Activated CD4-positive, alpha-beta T cell treated with anti-CD3 and anti-CD28 coated beads, Interleukin-2, amount 10 ng/mL, durations not matched to agents 24 days and 14 days (primary cell): ENCODE data around the gene AGPAT3. TPM values are rescaled to one million over a fixed set of nuclear protein-coding genes. Genes with fewer than 3 reads are reported as not detected.

Experiments used
- DNase-seq: peaks from one replicate; pipeline ENCODE4 v3.0.0; 2022
- H3K27ac Mint-ChIP-seq: one replicate; pipeline ENCODE4 v1.8.0; 2022; ENCODE audit warnings: mild to moderate bottlenecking, mixed read lengths
- H3K27me3 Mint-ChIP-seq: one replicate; pipeline ENCODE4 v1.8.0; 2022; ENCODE audit warnings: mixed read lengths
- H3K36me3 Mint-ChIP-seq: one replicate; pipeline ENCODE4 v1.8.0; 2022; ENCODE audit warnings: low read depth, mild to moderate bottlenecking, mixed read lengths
- H3K4me1 Mint-ChIP-seq: one replicate; pipeline ENCODE4 v1.8.0; 2021; ENCODE audit warnings: mixed read lengths
- H3K4me3 Mint-ChIP-seq: one replicate; pipeline ENCODE4 v1.8.0; 2022; ENCODE audit warnings: mild to moderate bottlenecking, moderate library complexity, mixed read lengths
- H3K9me3 Mint-ChIP-seq: one replicate; pipeline ENCODE4 v1.8.0; 2021; ENCODE audit warnings: mixed read lengths
- intact Hi-C: fragments of 100-400 bp; cut with micrococcal nuclease; formaldehyde crosslinking; loops from one replicate; pipeline ENCODE4 v1.15.1; 2023
- total RNA-seq: library from RNA; stranded (reverse); gene quantifications from 2 replicates; pipeline ENCODE4 v1.2.3, GENCODE V29; 2022

Gene AGPAT3
- total RNA-seq, 1 donor from 2014 or later = 127 TPM

- Mint-ChIP-seq H3K27me3 (no peaks in the 10 kb centered on the region), H3K4me3 (no peak overlapping the region), H3K36me3 (peaks cover 34% of the 10 kb centered on the region), H3K27ac (no peak overlapping the region), H3K4me1 (peaks cover 5% of the 10 kb centered on the region), H3K9me3 (no peaks in the 10 kb centered on the region)
- no peak for DNase-seq
- intact Hi-C loops = no loop called here
Measured at GRCh38 chr21:43972850-43973633, 108.0 kb downstream of the AGPAT3 start.

- no peak overlapping the region for H3K4me3 Mint-ChIP-seq
- DNase-seq = no peak
- H3K27ac Mint-ChIP-seq = no peak overlapping the region
- H3K9me3 Mint-ChIP-seq = no peaks in the 10 kb centered on the region
- intact Hi-C loops = no loop called here
- H3K27me3 Mint-ChIP-seq = no peaks in the 10 kb centered on the region
- H3K4me1 Mint-ChIP-seq = peaks cover 5% of the 10 kb centered on the region
- peaks cover 37% of the 10 kb centered on the region for H3K36me3 Mint-ChIP-seq
Measured at GRCh38 chr21:43973634-43973955, 108.6 kb downstream of the AGPAT3 start.

DNA sequence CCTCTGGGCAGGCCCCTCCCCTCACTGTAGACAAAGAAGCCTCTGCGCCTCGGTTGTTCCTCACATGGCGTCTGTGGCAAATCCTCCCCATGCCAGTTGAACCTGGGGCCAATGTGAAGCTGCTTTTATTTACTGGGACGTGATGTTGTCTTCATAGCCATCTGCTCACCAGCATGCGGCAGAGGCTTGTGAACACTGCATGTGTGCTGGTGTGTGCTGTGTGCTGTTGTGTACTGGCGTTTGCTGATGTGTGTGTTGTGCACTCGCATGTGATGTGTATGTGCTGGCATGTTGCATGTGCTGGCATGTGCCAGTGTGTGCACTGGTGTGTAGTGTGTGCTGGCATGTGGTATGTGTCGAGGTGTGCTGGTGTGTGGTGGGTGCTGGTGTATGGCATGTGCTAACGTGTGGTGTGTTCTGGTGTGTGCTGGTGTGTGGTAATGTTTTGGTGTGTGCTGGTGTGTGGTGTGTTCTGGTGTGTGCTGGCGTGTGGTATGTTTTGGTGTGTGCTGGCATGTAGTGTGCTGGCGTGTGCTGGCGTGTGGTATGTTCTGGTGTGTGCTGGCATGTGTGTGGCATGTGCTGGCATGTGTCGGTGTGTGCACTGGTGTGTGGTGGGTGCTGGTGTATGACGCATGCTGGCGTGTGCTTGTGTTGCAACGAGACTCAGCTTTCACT, 109.9 kb downstream of the AGPAT3 start:
- peaks cover 5% of the 10 kb centered on the region for H3K4me1 Mint-ChIP-seq
- DNase-seq = no peak
- no peaks in the 10 kb centered on the region for H3K27me3 Mint-ChIP-seq
- peaks cover 33% of the 10 kb centered on the region for H3K36me3 Mint-ChIP-seq
- H3K4me3 Mint-ChIP-seq = no peak overlapping the region
- no peaks in the 10 kb centered on the region for H3K9me3 Mint-ChIP-seq
- peak overlapping the region; percentile 42 for H3K27ac Mint-ChIP-seq
- intact Hi-C loops = loop anchor here (1.0 kb wide), 1 partner anchor 165 kb away; no protein-coding TSS in a partner anchor

- peak; percentile 95 for DNase-seq
- Mint-ChIP-seq H3K27ac (peak overlapping the region; percentile 63), H3K4me3 (no peak overlapping the region), H3K9me3 (no peaks in the 10 kb centered on the region), H3K27me3 (no peaks in the 10 kb centered on the region), H3K4me1 (peaks cover 5% of the 10 kb centered on the region), H3K36me3 (peaks cover 33% of the 10 kb centered on the region)
- intact Hi-C loops = loop anchor here (1.0 kb wide), 1 partner anchor 165 kb away; no protein-coding TSS in a partner anchor
Measured at GRCh38 chr21:43975469-43976098, 110.6 kb downstream of the AGPAT3 start.

GRCh38 chr21:43976661-43977060, 111.6 kb downstream of the AGPAT3 start:
- no peak for DNase-seq
- Mint-ChIP-seq H3K4me3 (no peak overlapping the region), H3K27me3 (no peaks in the 10 kb centered on the region)

GRCh38 chr21:43978060-43978459, 113.0 kb downstream of the AGPAT3 start:
- H3K4me1 Mint-ChIP-seq = peaks cover 8% of the 10 kb centered on the region
- no peak overlapping the region for H3K4me3 Mint-ChIP-seq
- H3K27ac Mint-ChIP-seq = no peak overlapping the region
- peaks cover 31% of the 10 kb centered on the region for H3K36me3 Mint-ChIP-seq
- DNase-seq = no peak
- H3K27me3 Mint-ChIP-seq = no peaks in the 10 kb centered on the region
- no peaks in the 10 kb centered on the region for H3K9me3 Mint-ChIP-seq
- intact Hi-C loops = no loop called here

More at GRCh38 chr21:43976661-43977060, 111.6 kb downstream of the AGPAT3 start:
- intact Hi-C loops = no loop called here
- H3K36me3 Mint-ChIP-seq = peaks cover 32% of the 10 kb centered on the region
- no peaks in the 10 kb centered on the region for H3K9me3 Mint-ChIP-seq
- peaks cover 5% of the 10 kb centered on the region for H3K4me1 Mint-ChIP-seq
- no peak overlapping the region for H3K27ac Mint-ChIP-seq

DNA sequence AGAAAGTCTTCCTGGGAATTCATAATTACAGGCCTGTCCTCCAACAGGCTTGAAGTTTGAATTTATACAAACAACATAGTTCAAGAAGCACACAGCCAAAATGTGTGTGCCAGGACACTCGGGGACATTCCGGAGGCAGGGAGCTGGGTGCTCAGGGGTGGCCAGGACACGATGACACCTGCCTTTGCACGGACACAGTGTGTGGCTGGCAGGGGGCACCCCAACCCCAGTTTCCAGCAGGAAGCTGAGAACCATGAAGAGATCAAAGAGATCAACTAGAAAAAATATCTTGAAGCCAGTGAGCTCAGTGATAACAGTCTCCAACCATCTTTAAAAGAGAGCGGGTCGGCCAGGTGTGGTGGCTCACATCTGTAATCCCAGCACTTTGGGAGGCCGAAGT, 114.6 kb downstream of the AGPAT3 start:
- Mint-ChIP-seq H3K36me3 (peaks cover 34% of the 10 kb centered on the region), H3K4me3 (no peak overlapping the region), H3K9me3 (no peaks in the 10 kb centered on the region), H3K27me3 (no peaks in the 10 kb centered on the region), H3K27ac (no peak overlapping the region), H3K4me1 (peaks cover 10% of the 10 kb centered on the region)
- intact Hi-C loops = no loop called here
- DNase-seq = no peak

DNA sequence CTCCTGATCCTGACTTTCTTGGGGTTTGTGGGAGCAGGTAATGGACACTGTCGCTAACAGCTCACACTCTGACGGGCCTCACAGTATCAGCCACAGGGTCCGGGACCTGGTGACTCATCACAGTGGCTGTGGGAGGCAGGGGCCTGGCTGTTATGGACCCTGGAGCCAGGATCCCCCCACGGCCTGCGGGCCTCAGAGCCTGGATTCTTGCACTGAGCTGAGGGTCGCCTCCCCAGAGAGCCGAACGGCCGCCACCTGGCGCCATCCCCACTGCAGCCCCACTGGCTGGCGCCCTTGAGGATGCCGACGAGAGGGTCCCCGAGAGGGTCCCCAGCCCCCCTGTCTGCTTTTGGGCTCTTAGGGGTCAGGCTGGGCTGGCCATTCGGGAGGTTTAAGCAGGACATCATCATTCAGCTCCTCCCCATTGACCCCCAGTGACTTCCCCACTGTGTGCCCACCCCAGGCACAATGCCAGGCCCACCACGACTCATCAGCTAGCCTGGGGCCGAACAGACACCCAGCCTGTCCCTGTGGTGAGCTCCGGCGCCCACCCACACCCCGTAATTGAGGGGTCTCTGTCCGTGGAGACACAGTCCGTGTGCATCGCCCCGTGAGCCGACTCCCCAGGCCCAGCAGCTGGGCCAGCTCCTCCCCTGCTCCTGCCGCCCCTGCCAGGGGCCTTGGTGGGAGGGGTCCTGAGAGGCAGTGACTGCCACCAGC, 116.3 kb downstream of the AGPAT3 start:
- Mint-ChIP-seq H3K4me3 (no peak overlapping the region), H3K27ac (no peak overlapping the region), H3K27me3 (peaks cover 3% of the 10 kb centered on the region), H3K9me3 (no peaks in the 10 kb centered on the region), H3K4me1 (peaks cover 12% of the 10 kb centered on the region), H3K36me3 (peaks cover 29% of the 10 kb centered on the region)
- intact Hi-C loops = no loop called here
- no peak for DNase-seq

- intact Hi-C loops = no loop called here
- DNase-seq = no peak
- Mint-ChIP-seq H3K4me3 (no peak overlapping the region), H3K9me3 (no peaks in the 10 kb centered on the region), H3K27ac (no peak overlapping the region), H3K27me3 (peaks cover 3% of the 10 kb centered on the region), H3K4me1 (peaks cover 12% of the 10 kb centered on the region), H3K36me3 (peaks cover 29% of the 10 kb centered on the region)
Measured at GRCh38 chr21:43981871-43982210, 116.8 kb downstream of the AGPAT3 start.

DNA sequence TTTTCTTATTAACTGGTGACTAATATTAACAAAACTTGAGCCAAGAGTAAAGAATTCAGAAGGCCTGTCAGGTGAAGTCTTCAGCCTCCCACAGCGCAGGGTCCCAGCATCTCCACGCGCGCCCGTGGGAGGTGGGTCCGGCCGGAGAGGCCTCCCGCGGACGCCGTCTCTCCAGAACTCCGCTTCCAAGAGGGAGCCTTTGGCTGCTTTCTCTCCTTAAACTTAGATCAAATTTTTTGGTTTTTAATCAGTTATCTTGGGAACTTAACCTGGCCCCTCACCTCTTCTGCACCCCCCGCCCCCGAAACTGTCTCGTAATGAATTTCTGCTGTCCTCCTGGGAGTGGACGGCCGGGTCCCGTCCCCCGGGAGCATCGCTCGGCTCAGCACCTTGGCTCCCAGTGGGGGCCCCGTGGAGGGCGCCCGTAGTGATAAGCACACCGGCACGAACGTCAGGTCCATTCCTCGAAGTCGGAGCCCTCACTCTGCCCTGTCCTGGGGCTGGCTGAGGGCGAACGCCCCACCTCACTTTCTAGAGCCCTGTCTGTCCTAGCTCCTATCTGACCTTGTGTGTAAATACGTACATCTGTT, 117.6 kb downstream of the AGPAT3 start:
- H3K27me3 Mint-ChIP-seq = peaks cover 3% of the 10 kb centered on the region
- H3K36me3 Mint-ChIP-seq = peaks cover 26% of the 10 kb centered on the region
- H3K9me3 Mint-ChIP-seq = no peaks in the 10 kb centered on the region
- DNase-seq = no peak
- intact Hi-C loops = no loop called here
- no peak overlapping the region for H3K4me3 Mint-ChIP-seq
- H3K4me1 Mint-ChIP-seq = peaks cover 12% of the 10 kb centered on the region
- H3K27ac Mint-ChIP-seq = no peak overlapping the region

DNA sequence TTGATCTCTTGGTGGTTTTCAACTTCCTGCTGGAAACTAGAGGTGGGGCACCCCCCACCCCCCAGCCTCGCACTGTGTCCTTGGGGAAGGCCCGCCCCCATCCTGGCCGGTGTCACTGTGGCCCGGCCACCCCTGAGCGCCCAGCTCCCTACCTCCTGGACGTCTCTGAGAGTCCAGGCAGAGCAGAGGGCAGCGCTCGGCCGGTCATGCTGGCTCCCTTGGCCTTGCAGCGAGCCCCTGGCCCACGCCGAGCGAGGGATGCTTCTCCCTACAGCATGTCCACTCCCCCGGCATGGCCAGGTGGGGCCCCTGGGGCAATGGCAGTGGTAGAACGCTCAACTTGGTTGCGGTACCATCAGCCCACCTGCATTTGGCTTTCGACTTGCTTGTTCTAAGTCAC, 118.4 kb downstream of the AGPAT3 start:
- Mint-ChIP-seq H3K4me1 (peaks cover 12% of the 10 kb centered on the region), H3K4me3 (no peak overlapping the region), H3K9me3 (no peaks in the 10 kb centered on the region), H3K27me3 (peaks cover 3% of the 10 kb centered on the region), H3K36me3 (peaks cover 22% of the 10 kb centered on the region), H3K27ac (no peak overlapping the region)
- intact Hi-C loops = no loop called here
- DNase-seq = no peak

DNA sequence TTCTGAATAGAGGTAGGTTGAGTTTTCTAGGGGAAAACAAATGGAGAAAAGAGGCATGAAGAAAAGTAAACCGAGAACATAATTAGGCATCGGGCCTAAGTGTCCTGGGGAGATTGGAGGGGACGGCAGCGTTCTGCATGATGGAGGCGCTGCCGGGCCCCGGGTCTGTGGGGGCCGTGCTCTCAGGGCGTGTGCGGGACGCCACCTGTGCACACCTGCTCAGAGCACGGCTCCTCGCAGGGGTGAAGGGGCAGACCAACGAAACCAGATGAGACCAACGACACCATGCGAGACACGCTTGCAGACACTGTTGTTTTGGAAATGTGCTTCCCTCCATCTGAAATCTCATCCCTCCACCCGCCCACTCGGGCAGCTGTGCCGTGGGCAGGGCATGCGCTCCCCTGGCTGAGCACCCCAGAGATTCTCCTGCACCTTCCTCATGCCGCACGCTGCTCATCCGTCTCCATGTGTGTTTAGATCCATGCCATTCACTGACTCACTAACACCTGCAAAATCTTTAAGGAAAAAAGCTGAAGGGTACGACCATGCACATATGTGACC, 118.9 kb downstream of the AGPAT3 start:
- Mint-ChIP-seq H3K4me3 (no peak overlapping the region), H3K4me1 (peaks cover 12% of the 10 kb centered on the region), H3K9me3 (no peaks in the 10 kb centered on the region), H3K36me3 (peaks cover 21% of the 10 kb centered on the region), H3K27ac (no peak overlapping the region), H3K27me3 (peaks cover 3% of the 10 kb centered on the region)
- intact Hi-C loops = no loop called here
- no peak for DNase-seq

- Mint-ChIP-seq H3K4me3 (no peak overlapping the region), H3K27me3 (peaks cover 3% of the 10 kb centered on the region), H3K9me3 (no peaks in the 10 kb centered on the region), H3K4me1 (peaks cover 12% of the 10 kb centered on the region), H3K27ac (no peak overlapping the region), H3K36me3 (peaks cover 19% of the 10 kb centered on the region)
- no peak for DNase-seq
- intact Hi-C loops = no loop called here
Measured at GRCh38 chr21:43984905-43985689, 120.1 kb downstream of the AGPAT3 start.
